HCT116 (cell line): ENCODE data around the gene OTOP3. TPM values are rescaled to one million over a fixed set of nuclear protein-coding genes. Genes with fewer than 3 reads are reported as not detected.
A peak's percentile ranks its signal among the peaks of the same experiment; 100 is the strongest.

Source experiments
- ATAC-seq: fragments of 200-7000 bp; cut with Tn5 transposase; 2 replicates; pipeline ENCODE4 v1.9.1; 2020; ENCODE audit warnings: mild to moderate bottlenecking, moderate library complexity
- BruUV-seq: library from RNA; stranded (reverse); fragments of 400-500 nt; replicated peaks from 2 replicates; lab custom pipeline; 2021; lab: Mats Ljungman, UMichigan
- CTCF ChIA-PET: fragments of 300-600 bp; sonication (Branson Sonifier 250); formaldehyde crosslinking; loops from one replicate; lab custom pipeline; 2021; ENCODE audit warnings: antibody characterized with exemption; lab: Charles Lee
- POLR2A ChIA-PET: fragments of 300-600, 350-600 bp; sonication (Branson Sonifier 250); formaldehyde crosslinking; loops from one replicate; lab custom pipeline; 2021; ENCODE audit warnings: antibody characterized with exemption; lab: Charles Lee
- RAD21 ChIA-PET, 2 experiments: fragments of 300-600 bp; sonication (Branson Sonifier 250); formaldehyde crosslinking; loops; one replicate each; lab custom pipeline; 2023; ENCODE audit warnings: low total read pairs in 2 of 2; ENCODE audit not compliant: uncharacterized antibody in 2 of 2, unreplicated experiment in 2 of 2, low non-redundant PET in 1 of 2; lab: Charles Lee
- DNase-seq: peaks from one replicate; pipeline ENCODE4 v3.0.0-alpha.2; 2010; ENCODE audit warnings: low read depth, low spot score
- H2AFZ ChIP-seq: fragments of 200-600 bp; shearing (Covaris generic), sonication (generic); 2 replicates; pipeline ENCODE4 v1.6.1; 2017; ENCODE audit warnings: low read depth, mixed run types, mixed read lengths, antibody characterized with exemption, low read length; ENCODE audit not compliant: poor library complexity, severe bottlenecking
- H3K27ac ChIP-seq: 2 replicates; pipeline ENCODE4 v1.5.1; 2012; ENCODE audit warnings: low read depth, low read length
- H3K27me3 ChIP-seq: fragments of 200-600 bp; sonication (generic); 2 replicates; pipeline ENCODE4 v1.6.1; 2016; ENCODE audit warnings: mixed run types, low read length, mixed read lengths; ENCODE audit not compliant: insufficient read depth
- H3K36me3 ChIP-seq, 2 experiments: fragments of 200-500 bp in 1 of 2; fragments of 200-600 bp in 1 of 2; sonication (Bioruptor generic) in 1 of 2; sonication (generic) in 1 of 2; 2 replicates each; pipeline versions ENCODE4 v1.5.1 to v1.6.1; 2014 to 2016; ENCODE audit warnings: low read length in 2 of 2, inconsistent platforms in 1 of 2, mixed read lengths in 1 of 2, mixed run types in 1 of 2; ENCODE audit not compliant: insufficient read depth in 2 of 2, control insufficient read depth in 1 of 2
- H3K4me1 ChIP-seq, 2 experiments: fragments of 200-600 bp in 1 of 2; sonication (generic) in 1 of 2; 2 replicates each; pipeline versions ENCODE4 v1.5.1 to v1.6.1; 2012 to 2017; ENCODE audit warnings: low read length in 2 of 2, inconsistent platforms in 1 of 2, mild to moderate bottlenecking in 1 of 2, mixed read lengths in 1 of 2, mixed run types in 1 of 2, moderate library complexity in 1 of 2; ENCODE audit not compliant: insufficient read depth in 2 of 2, control insufficient read depth in 1 of 2
- H3K4me2 ChIP-seq: fragments of 200-600 bp; sonication (generic); 2 replicates; pipeline ENCODE4 v1.6.1; 2017; ENCODE audit warnings: mixed run types, low read length, mixed read lengths
- H3K4me3 ChIP-seq, 2 experiments: fragments of 200-600 bp in 1 of 2; sonication (generic) in 1 of 2; replicated peaks in 1 of 2; 2 replicates each; pipeline ENCODE4 v1.5.1; 2011 to 2016; ENCODE audit warnings: low read length in 2 of 2, control low read depth in 1 of 2, low read depth in 1 of 2, mild to moderate bottlenecking in 1 of 2, mixed read lengths in 1 of 2, mixed run types in 1 of 2
- H3K79me2 ChIP-seq: fragments of 200-600 bp; sonication (generic); 2 replicates; pipeline ENCODE4 v1.6.1; 2017; ENCODE audit warnings: mild to moderate bottlenecking, mixed run types, low read length, moderate library complexity, mixed read lengths; ENCODE audit not compliant: insufficient read depth
- H3K9ac ChIP-seq: fragments of 200-600 bp; sonication (generic); 2 replicates; pipeline ENCODE4 v1.6.1; 2016; ENCODE audit warnings: low read length, mixed read lengths
- H3K9me2 ChIP-seq: fragments of 200-600 bp; sonication (generic), shearing (Covaris generic); 2 replicates; pipeline ENCODE4 v1.6.1; 2017; ENCODE audit warnings: mixed run types, mild to moderate bottlenecking, moderate library complexity; ENCODE audit not compliant: insufficient read depth
- H3K9me3 ChIP-seq, 2 experiments: fragments of 200-500 bp in 1 of 2; fragments of 200-600 bp in 1 of 2; sonication (Bioruptor generic) in 1 of 2; sonication (generic) in 1 of 2; 2 replicates each; pipeline ENCODE4 v1.6.1; 2014 to 2017; ENCODE audit warnings: low read length in 2 of 2, mixed read lengths in 2 of 2, inconsistent platforms in 1 of 2, low read depth in 1 of 2, mild to moderate bottlenecking in 1 of 2, mixed run types in 1 of 2, moderate library complexity in 1 of 2; ENCODE audit not compliant: control insufficient read depth in 1 of 2, insufficient read depth in 1 of 2
- H4K20me1 ChIP-seq: fragments of 200-600 bp; sonication (generic), shearing (Covaris generic); 2 replicates; pipeline ENCODE4 v1.6.1; 2017; ENCODE audit warnings: mixed run types, mild to moderate bottlenecking, moderate library complexity; ENCODE audit not compliant: insufficient read depth
- CBX3 ChIP-seq: IDR thresholded peaks from 2 replicates; pipeline ENCODE4 v1.6.1; 2012; ENCODE audit warnings: low read depth
- EGR1 ChIP-seq: IDR thresholded peaks from 2 replicates; pipeline ENCODE4 v1.6.1; 2012; ENCODE audit warnings: low read depth
- EZH2phosphoT487 ChIP-seq: fragments of 200-600 bp; IDR thresholded peaks from 2 replicates; pipeline ENCODE4 v1.6.1; 2018; ENCODE audit warnings: antibody characterized with exemption, borderline replicate concordance
- JUND ChIP-seq: IDR thresholded peaks from 2 replicates; pipeline ENCODE4 v1.6.1; 2012
- POLR2A ChIP-seq: IDR thresholded peaks from 2 replicates; pipeline ENCODE4 v1.7.0; 2011; ENCODE audit warnings: borderline replicate concordance; ENCODE audit not compliant: insufficient read depth, insufficient read length; ENCODE audit errors: extremely low read depth
- POLR2AphosphoS5 ChIP-seq: IDR thresholded peaks from 2 replicates; pipeline ENCODE4 v1.6.1; 2011; ENCODE audit warnings: mild to moderate bottlenecking, low read depth, low read length, moderate library complexity
- ZBTB33 ChIP-seq: IDR thresholded peaks from 2 replicates; pipeline ENCODE4 v1.6.1; 2011; ENCODE audit warnings: mild to moderate bottlenecking, low read length, moderate library complexity; ENCODE audit not compliant: insufficient replicate concordance; ENCODE audit errors: extremely low read depth
- ZFX ChIP-seq: fragments of 450-650 bp; IDR thresholded peaks from 2 replicates; pipeline ENCODE4 v1.6.1; 2017
- ZNF274 ChIP-seq: fragments of 200-500 bp; sonication (Bioruptor generic); IDR thresholded peaks from 2 replicates; pipeline ENCODE4 v1.6.1; 2014; ENCODE audit warnings: mild to moderate bottlenecking, low read depth, low read length, inconsistent platforms
- intact Hi-C: fragments of 100-400 bp; cut with micrococcal nuclease; formaldehyde crosslinking; loops from 2 replicates; pipeline ENCODE4 v1.10.0; 2022
- total RNA-seq: library from RNA; stranded (reverse); gene quantifications from one replicate; pipeline ENCODE4 v1.2.1, GENCODE V29; 2021; ENCODE audit not compliant: unreplicated experiment
- TF ChIP-seq, protein P1 (sequence below): IDR thresholded peaks from 2 replicates; pipeline ENCODE4 v1.6.1; 2012

OTOP3 gene
- total RNA-seq, 1 experiment from 2014 or later = not detected

DNA sequence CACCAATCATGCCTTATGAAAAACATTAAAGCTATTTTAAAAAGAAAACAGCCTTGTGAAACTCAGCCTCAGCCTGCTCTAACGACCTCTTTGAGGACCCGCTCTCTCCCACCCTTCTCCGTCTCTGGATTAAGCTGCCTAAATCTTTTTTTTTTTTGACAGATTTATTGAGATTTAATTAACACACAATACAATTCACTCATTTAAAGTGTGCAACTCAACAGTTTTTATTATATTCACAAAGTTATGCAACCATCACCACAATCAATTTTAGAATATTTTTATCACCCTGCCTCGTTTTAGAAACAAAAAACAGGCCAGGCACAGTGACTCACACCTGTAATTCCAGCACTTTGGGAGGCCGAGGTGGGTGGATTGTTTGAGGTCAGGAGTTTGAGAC lies 60.1 kb downstream of the OTOP3 start:
- Histone ChIP-seq H2AFZ (no peak overlapping the region), H3K4me3 (no peak overlapping the region), H3K4me2 (peak overlapping the region; percentile 0; the same call in 1 of the 2 replicates), H3K36me3 (peaks cover 2 to 3% of the 10 kb centered on the region in 2 experiments; a peak in 1 of 4 replicates), H3K9me3 (no peaks in the 10 kb centered on the region), H4K20me1 (no peaks in the 10 kb centered on the region), H3K9me2 (no peaks in the 10 kb centered on the region), H3K9ac (no peak overlapping the region)
- CTCF ChIA-PET = interaction anchor here (1.6 kb wide), 1 partner anchor 16 kb away, joined by 6 read pairs; the partner anchor contains the start of gene MRPL58
- no peak for DNase-seq
- intact Hi-C loops = no loop called here
- no peak for TF ChIP-seq POLR2AphosphoS5
- TF ChIP-seq, protein P1, sequence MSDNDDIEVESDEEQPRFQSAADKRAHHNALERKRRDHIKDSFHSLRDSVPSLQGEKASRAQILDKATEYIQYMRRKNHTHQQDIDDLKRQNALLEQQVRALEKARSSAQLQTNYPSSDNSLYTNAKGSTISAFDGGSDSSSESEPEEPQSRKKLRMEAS = no peak
- TF ChIP-seq ZFX = no peak
- no peak for TF ChIP-seq POLR2A
- no peak for TF ChIP-seq EGR1
- no peak for TF ChIP-seq ZNF274
- TF ChIP-seq JUND = no peak
- no peak for TF ChIP-seq ZBTB33
- no peak for TF ChIP-seq CBX3
- no peak for TF ChIP-seq EZH2phosphoT487
- TF ChIP-seq, all 23 proteins: peak for 0
- Histone ChIP-seq H3K27ac (no peak overlapping the region), H3K79me2 (peaks cover 14% of the 10 kb centered on the region; the same call in 1 of the 2 replicates), H3K4me1 (peaks cover 16 to 28% of the 10 kb centered on the region in 2 experiments), H3K27me3 (no peaks in the 10 kb centered on the region)
- BruUV-seq = no TSS peak
- ChIA-PET RAD21 (no interaction called here), POLR2A (interaction anchor here (1.0 kb wide), 1 partner anchor 17 kb away, joined by 3 read pairs; no protein-coding TSS in a partner anchor)
- no peak for ATAC-seq
